Gastroesophageal sphincter (tissue), 4 donors: ENCODE measurements around the gene CNTRL. TPM values are rescaled to one million over a fixed set of nuclear protein-coding genes. Genes with fewer than 3 reads are reported as not detected.
A peak's percentile ranks its signal among the peaks of the same experiment; 100 is the strongest.
"Not testable (repeated sequence)": the region's sequence is repeated elsewhere in the genome, so short reads cannot be mapped to it uniquely, and the experiment has no call there.

Experiments
- ATAC-seq: fragments of 150-250 bp; one replicate; pipeline ENCODE4 v1.9.1; 2016; ENCODE audit warnings: mild to moderate bottlenecking, moderate library complexity
- H3K27ac ChIP-seq, 4 donors: fragments of 200-600 bp; sonication (generic) in 3 of 4; 1 replicate in 3 of 4; 2 replicates in 1 of 4; pipeline ENCODE4 v1.5.1; 2016 to 2019
- H3K27me3 ChIP-seq: fragments of 200-600 bp; sonication (generic); one replicate; pipeline ENCODE4 v1.5.1; 2019
- H3K36me3 ChIP-seq, 2 donors: fragments of 200-600 bp; sonication (generic); one replicate each; pipeline ENCODE4 v1.5.1; 2019; ENCODE audit warnings: control low read depth in 1 of 2
- H3K4me1 ChIP-seq, 3 donors: fragments of 200-600 bp; sonication (generic); 1 replicate in 2 of 3; 2 replicates in 1 of 3; pipeline ENCODE4 v1.5.1; 2016 to 2019; ENCODE audit warnings: control low read depth in 2 of 3
- H3K4me3 ChIP-seq, 2 donors: fragments of 200-600 bp; sonication (generic); one replicate each; pipeline ENCODE4 v1.5.1; 2019; ENCODE audit warnings: mild to moderate bottlenecking in 1 of 2, moderate library complexity in 1 of 2
- H3K9me3 ChIP-seq, 3 donors: fragments of 200-600 bp; sonication (generic); one replicate each; pipeline ENCODE4 v1.5.1; 2017 to 2019; ENCODE audit warnings: control low read depth in 2 of 3
- CTCF ChIP-seq, 4 experiments: fragments of 200-600 bp in 2 of 4; fragments of 450-650 bp in 2 of 4; sonication (generic) in 1 of 4; IDR thresholded peaks; one replicate each; pipeline ENCODE4 v1.5.1; 2017 to 2019; ENCODE audit warnings: antibody characterized with exemption in 4 of 4, mild to moderate bottlenecking in 2 of 4, moderate library complexity in 2 of 4
- EP300 ChIP-seq: sonication (generic); formaldehyde crosslinking; IDR thresholded peaks from one replicate; pipeline ENCODE4 v1.6.1; 2017; ENCODE audit warnings: antibody characterized with exemption, mild to moderate bottlenecking
- POLR2A ChIP-seq, 2 donors: fragments of 450-650 bp; IDR thresholded peaks; one replicate each; pipeline ENCODE4 v1.6.1; 2017; ENCODE audit warnings: antibody characterized with exemption in 2 of 2, mild to moderate bottlenecking in 2 of 2, moderate library complexity in 1 of 2
- POLR2AphosphoS5 ChIP-seq: sonication (generic); formaldehyde crosslinking; IDR thresholded peaks from one replicate; pipeline ENCODE4 v1.6.1; 2017; ENCODE audit warnings: antibody characterized with exemption
- WGBS, 2 donors: methylation state at CpG; one replicate each; pipeline ENCODE4 v1.1.5; 2018; ENCODE audit warnings: low coverage in 1 of 2; 5-methylcytosine and 5-hydroxymethylcytosine counted together
- total RNA-seq, 4 donors: library from RNA; depleted of rRNA; stranded (reverse); fragments of >200 nt; gene quantifications; one replicate each; pipeline ENCODE4 v1.1.0, GENCODE V29; 2016

Gene CNTRL, protein sequence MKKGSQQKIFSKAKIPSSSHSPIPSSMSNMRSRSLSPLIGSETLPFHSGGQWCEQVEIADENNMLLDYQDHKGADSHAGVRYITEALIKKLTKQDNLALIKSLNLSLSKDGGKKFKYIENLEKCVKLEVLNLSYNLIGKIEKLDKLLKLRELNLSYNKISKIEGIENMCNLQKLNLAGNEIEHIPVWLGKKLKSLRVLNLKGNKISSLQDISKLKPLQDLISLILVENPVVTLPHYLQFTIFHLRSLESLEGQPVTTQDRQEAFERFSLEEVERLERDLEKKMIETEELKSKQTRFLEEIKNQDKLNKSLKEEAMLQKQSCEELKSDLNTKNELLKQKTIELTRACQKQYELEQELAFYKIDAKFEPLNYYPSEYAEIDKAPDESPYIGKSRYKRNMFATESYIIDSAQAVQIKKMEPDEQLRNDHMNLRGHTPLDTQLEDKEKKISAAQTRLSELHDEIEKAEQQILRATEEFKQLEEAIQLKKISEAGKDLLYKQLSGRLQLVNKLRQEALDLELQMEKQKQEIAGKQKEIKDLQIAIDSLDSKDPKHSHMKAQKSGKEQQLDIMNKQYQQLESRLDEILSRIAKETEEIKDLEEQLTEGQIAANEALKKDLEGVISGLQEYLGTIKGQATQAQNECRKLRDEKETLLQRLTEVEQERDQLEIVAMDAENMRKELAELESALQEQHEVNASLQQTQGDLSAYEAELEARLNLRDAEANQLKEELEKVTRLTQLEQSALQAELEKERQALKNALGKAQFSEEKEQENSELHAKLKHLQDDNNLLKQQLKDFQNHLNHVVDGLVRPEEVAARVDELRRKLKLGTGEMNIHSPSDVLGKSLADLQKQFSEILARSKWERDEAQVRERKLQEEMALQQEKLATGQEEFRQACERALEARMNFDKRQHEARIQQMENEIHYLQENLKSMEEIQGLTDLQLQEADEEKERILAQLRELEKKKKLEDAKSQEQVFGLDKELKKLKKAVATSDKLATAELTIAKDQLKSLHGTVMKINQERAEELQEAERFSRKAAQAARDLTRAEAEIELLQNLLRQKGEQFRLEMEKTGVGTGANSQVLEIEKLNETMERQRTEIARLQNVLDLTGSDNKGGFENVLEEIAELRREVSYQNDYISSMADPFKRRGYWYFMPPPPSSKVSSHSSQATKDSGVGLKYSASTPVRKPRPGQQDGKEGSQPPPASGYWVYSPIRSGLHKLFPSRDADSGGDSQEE (N-terminal part only)
- 10 to 100 TPM in 3 of 4 donors, 1 to 10 TPM in 1; 7.3 to 18.7 (median 16.9) TPM for total RNA-seq

- 0% methylated on average over 1 to 5 of the region's 85 CpGs for WGBS, 2 donors
- ATAC-seq, result peak; percentile 94
- no peaks in the 10 kb centered on the region for H3K36me3 ChIP-seq
- peak within 1 kb of the TSS; percentile 59 to 82 for H3K4me3 ChIP-seq
- H3K4me1 ChIP-seq, result peaks cover 2 to 33% (median 9%) of the 10 kb centered on the region in 3 donors
- no peaks in the 10 kb centered on the region for H3K27me3 ChIP-seq
- H3K27ac ChIP-seq, result peak within 1 kb of the TSS; percentile 84 to 96 (median 92)
- peak; percentile 63 for TF ChIP-seq POLR2AphosphoS5
- TF ChIP-seq POLR2A (IDR thresholded peaks at IDR 0.05), result peak; percentile 40 to 57
- TF ChIP-seq EP300, result no peak
- peak in 2 of 4 experiments; percentile 17 to 18 for TF ChIP-seq CTCF (IDR thresholded peaks at IDR 0.05)
- no peaks in the 10 kb centered on the region for H3K9me3 ChIP-seq
Observed at GRCh38 chr9:121074370-121075250, at the start of gene CNTRL. CNTRL (plus strand) TSS chr9:121074955; CDS start chr9:121088327, 13,372 bp downstream.

DNA sequence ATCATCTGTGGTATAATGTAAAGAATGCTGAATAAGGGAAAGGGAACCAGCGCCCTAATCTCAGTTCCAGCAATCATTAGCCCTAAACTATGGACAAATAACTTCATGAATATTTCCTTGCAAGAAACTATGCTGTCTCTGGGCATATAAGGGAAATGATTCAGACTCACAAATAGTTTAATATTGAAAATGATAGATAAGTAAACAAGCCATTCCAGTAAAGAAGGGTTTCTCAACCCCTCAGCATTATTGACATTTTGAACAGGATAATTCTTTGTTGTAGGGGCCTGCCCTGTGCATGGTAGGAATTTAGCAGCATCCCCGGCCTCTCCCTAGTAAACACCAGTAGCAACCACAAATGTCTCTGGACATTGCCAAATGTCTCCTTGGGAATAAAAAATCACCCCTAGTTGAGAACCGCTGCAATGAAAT, 48.5 kb upstream of the CNTRL start:
- Histone ChIP-seq H3K27me3 (no peaks in the 10 kb centered on the region), H3K27ac (no peak overlapping the region), H3K4me1 (no peaks in the 10 kb centered on the region), H3K4me3 (no peak overlapping the region), H3K36me3 (peaks cover 0 to 24% of the 10 kb centered on the region in 2 donors), H3K9me3 (no peaks in the 10 kb centered on the region)
- TF ChIP-seq CTCF (IDR thresholded peaks at IDR 0.05), result no peak
- TF ChIP-seq POLR2A (IDR thresholded peaks at IDR 0.05), result no peak
- TF ChIP-seq EP300, result no peak
- no peak for TF ChIP-seq POLR2AphosphoS5
- ATAC-seq, result no peak
- WGBS, 2 donors, result 78 to 87% methylated on average over 1 to 3 of the region's 3 CpGs

DNA sequence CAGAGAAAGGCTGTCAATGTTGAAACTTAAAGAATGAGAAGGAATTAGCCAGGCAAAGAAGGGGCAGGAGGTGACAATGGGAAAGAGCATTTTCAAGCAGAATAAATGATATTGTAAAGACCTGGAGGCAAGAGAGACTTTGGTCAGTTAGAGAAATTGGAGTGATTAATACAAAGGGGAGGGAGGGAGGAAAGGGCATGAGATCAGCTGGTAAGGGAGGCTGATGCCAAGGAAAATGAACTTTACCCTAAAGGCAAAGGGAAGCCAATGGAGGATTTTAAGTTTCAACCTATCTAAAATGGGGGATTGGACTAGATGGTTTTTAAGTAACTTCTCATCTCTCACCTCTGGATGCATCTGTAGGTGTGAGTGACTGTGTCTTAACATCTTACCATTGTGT, 48.0 kb upstream of the CNTRL start:
- no peak overlapping the region for H3K4me3 ChIP-seq
- peaks cover 0 to 26% of the 10 kb centered on the region in 2 donors for H3K36me3 ChIP-seq
- no peak overlapping the region for H3K27ac ChIP-seq
- TF ChIP-seq POLR2A (IDR thresholded peaks at IDR 0.05) (no peak), EP300 (no peak), POLR2AphosphoS5 (no peak), CTCF (IDR thresholded peaks at IDR 0.05) (no peak)
- no peak for ATAC-seq
- no peaks in the 10 kb centered on the region for H3K4me1 ChIP-seq
- no peaks in the 10 kb centered on the region for H3K9me3 ChIP-seq
- H3K27me3 ChIP-seq, result no peaks in the 10 kb centered on the region

- not testable (repeated sequence) for ATAC-seq, H3K27ac ChIP-seq, H3K4me1 ChIP-seq, H3K4me3 ChIP-seq, H3K27me3 ChIP-seq, H3K9me3 ChIP-seq
- WGBS, 2 donors, result 64 to 94% methylated on average over 2 to 4 of the region's 4 CpGs
- peaks cover 0 to 26% of the 10 kb centered on the region in 2 donors for H3K36me3 ChIP-seq
Observed at GRCh38 chr9:121028285-121028684, 46.5 kb upstream of the CNTRL start.
